Parathyroid adenoma (tissue), 2 donors: Measurements from ENCODE around the gene MEX3A.

Experiments
- H2AFZ ChIP-seq: fragments of 300-600 bp; sonication (generic); one replicate; pipeline ENCODE4 v1.7.0; 2017; ENCODE audit warnings: antibody characterized with exemption, mild to moderate bottlenecking
- H3K27ac ChIP-seq: fragments of 300-600 bp; sonication (generic); one replicate; pipeline ENCODE4 v1.7.0; 2017
- H3K27me3 ChIP-seq: fragments of 300-600 bp; sonication (generic); one replicate; pipeline ENCODE4 v1.7.0; 2017; ENCODE audit warnings: low read length; ENCODE audit not compliant: control insufficient read depth, insufficient read depth
- H3K36me3 ChIP-seq: fragments of 300-600 bp; sonication (generic); one replicate; pipeline ENCODE4 v1.7.0; 2017; ENCODE audit warnings: low read length; ENCODE audit not compliant: control insufficient read depth, insufficient read depth
- H3K4me1 ChIP-seq: fragments of 300-600 bp; sonication (generic); one replicate; pipeline ENCODE4 v1.7.0; 2017; ENCODE audit warnings: control low read depth
- H3K4me2 ChIP-seq: fragments of 300-600 bp; sonication (generic); one replicate; pipeline ENCODE4 v1.7.0; 2017; ENCODE audit warnings: low read length
- H3K4me3 ChIP-seq: fragments of 300-600 bp; sonication (generic); one replicate; pipeline ENCODE4 v1.7.0; 2017; ENCODE audit warnings: low read depth, low read length
- H3K79me2 ChIP-seq: fragments of 300-600 bp; sonication (generic); one replicate; pipeline ENCODE4 v1.7.0; 2017; ENCODE audit warnings: control low read depth
- H3K9ac ChIP-seq: fragments of 300-600 bp; sonication (generic); one replicate; pipeline ENCODE4 v1.7.0; 2017; ENCODE audit warnings: mild to moderate bottlenecking
- H3K9me3 ChIP-seq: fragments of 300-600 bp; sonication (generic); one replicate; pipeline ENCODE4 v1.7.0; 2017; ENCODE audit warnings: low read length; ENCODE audit not compliant: control insufficient read depth
- TF ChIP-seq, protein P1 (sequence below): fragments of 300-600 bp; sonication (generic); IDR thresholded peaks from one replicate; pipeline ENCODE4 v1.7.0; 2017; ENCODE audit warnings: antibody characterized with exemption, mild to moderate bottlenecking
- donor health status: primary hyperparathyroidism.

The MEX3A gene

DNA sequence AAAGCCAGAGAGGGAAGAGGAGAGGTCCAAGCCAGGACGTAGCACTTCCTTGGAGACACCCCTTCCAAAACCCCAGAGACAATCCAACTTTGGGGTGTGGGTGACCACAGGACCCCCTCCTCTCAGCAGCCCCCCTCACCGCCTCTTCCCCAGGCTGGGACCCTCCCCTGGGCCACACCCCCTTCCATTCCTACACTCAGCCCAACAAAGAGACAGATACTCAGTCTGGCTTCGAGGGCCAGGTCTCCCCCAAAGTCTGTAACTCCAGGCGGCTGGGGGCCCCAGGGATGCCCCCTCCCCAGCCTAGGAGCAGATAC is 1.4 kb downstream of the MEX3A start:
- Histone ChIP-seq H2AFZ (no peak overlapping the region), H3K9me3 (no peaks in the 10 kb centered on the region), H3K36me3 (no peaks in the 10 kb centered on the region), H3K9ac (no peak overlapping the region), H3K4me1 (no peaks in the 10 kb centered on the region), H3K79me2 (no peaks in the 10 kb centered on the region), H3K27ac (no peak overlapping the region), H3K4me3 (no peak overlapping the region), H3K4me2 (no peak overlapping the region), H3K27me3 (no peaks in the 10 kb centered on the region)
- TF ChIP-seq, protein P1, sequence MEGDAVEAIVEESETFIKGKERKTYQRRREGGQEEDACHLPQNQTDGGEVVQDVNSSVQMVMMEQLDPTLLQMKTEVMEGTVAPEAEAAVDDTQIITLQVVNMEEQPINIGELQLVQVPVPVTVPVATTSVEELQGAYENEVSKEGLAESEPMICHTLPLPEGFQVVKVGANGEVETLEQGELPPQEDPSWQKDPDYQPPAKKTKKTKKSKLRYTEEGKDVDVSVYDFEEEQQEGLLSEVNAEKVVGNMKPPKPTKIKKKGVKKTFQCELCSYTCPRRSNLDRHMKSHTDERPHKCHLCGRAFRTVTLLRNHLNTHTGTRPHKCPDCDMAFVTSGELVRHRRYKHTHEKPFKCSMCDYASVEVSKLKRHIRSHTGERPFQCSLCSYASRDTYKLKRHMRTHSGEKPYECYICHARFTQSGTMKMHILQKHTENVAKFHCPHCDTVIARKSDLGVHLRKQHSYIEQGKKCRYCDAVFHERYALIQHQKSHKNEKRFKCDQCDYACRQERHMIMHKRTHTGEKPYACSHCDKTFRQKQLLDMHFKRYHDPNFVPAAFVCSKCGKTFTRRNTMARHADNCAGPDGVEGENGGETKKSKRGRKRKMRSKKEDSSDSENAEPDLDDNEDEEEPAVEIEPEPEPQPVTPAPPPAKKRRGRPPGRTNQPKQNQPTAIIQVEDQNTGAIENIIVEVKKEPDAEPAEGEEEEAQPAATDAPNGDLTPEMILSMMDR = no peak

DNA sequence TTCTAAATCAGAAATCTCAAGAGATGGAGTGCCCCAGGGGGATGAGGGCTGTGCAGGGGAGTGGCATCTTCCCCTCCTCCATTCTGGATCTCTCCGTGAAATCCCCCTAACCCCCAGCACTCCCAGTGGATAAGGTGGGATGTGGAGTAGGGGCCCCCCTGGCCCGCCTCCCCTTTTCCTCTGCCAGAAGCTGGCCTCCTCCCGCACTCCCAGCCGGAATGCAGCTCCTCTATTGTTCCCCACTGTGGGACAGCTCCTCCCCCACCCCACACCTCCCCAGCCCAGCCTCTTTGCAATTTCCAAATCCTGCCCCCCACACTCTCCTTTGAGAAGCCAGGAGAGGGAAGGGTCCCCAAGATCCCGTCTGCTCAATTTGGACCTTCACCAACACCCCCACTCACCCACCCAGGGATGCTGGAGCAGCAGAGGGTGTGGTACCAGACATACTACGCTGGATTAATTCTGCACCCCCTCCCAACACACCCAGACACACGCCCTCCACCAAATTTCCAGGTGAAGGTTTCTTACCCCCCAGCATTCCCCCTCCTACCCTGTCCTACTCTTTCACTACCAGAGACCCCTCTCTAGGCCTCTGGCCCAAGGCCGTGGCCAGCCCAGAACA is 1.9 kb downstream of the MEX3A start:
- H3K27me3 ChIP-seq = no peaks in the 10 kb centered on the region
- no peaks in the 10 kb centered on the region for H3K9me3 ChIP-seq
- H3K79me2 ChIP-seq = no peaks in the 10 kb centered on the region
- TF ChIP-seq, protein P1 = no peak
- H3K9ac ChIP-seq = no peak overlapping the region
- H3K4me2 ChIP-seq = no peak overlapping the region
- H3K4me3 ChIP-seq = no peak overlapping the region
- H3K27ac ChIP-seq = no peak overlapping the region
- H3K36me3 ChIP-seq = no peaks in the 10 kb centered on the region
- no peaks in the 10 kb centered on the region for H3K4me1 ChIP-seq
- H2AFZ ChIP-seq = no peak overlapping the region

DNA sequence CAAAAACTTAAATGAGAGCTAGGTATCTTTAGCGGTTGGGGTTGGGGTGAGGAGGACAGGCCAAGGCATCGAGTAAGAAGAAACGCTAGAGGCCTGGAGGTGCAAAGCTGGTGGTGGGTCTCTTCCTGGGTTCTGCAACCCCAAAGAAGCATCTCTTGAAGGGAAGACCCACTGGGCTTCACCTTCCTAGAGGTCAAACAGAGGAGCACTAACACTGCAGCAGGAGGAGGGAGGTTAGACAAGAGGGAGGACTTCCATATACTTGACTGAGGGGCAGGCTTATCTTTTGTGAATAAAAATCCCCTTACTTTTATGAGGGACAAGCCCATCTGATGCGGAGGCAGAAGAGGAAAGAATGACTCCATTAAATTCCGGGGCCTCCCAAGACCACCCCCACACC is 2.5 kb downstream of the MEX3A start:
- no peaks in the 10 kb centered on the region for H3K4me1 ChIP-seq
- H3K4me3 ChIP-seq = no peak overlapping the region
- no peaks in the 10 kb centered on the region for H3K36me3 ChIP-seq
- no peak overlapping the region for H3K9ac ChIP-seq
- TF ChIP-seq, protein P1 = no peak
- no peak overlapping the region for H3K27ac ChIP-seq
- H3K4me2 ChIP-seq = no peak overlapping the region
- no peaks in the 10 kb centered on the region for H3K9me3 ChIP-seq
- H3K79me2 ChIP-seq = no peaks in the 10 kb centered on the region
- H3K27me3 ChIP-seq = no peaks in the 10 kb centered on the region
- H2AFZ ChIP-seq = no peak overlapping the region

GRCh38 chr1:156078728-156079127 is 3.5 kb downstream of the MEX3A start:
- Histone ChIP-seq H3K79me2 (no peaks in the 10 kb centered on the region), H3K27me3 (no peaks in the 10 kb centered on the region), H3K27ac (no peak overlapping the region), H3K4me2 (no peak overlapping the region), H3K4me1 (no peaks in the 10 kb centered on the region), H3K36me3 (no peaks in the 10 kb centered on the region), H3K9ac (no peak overlapping the region), H3K9me3 (no peaks in the 10 kb centered on the region), H2AFZ (no peak overlapping the region), H3K4me3 (no peak overlapping the region)
- TF ChIP-seq, protein P1 = no peak

DNA sequence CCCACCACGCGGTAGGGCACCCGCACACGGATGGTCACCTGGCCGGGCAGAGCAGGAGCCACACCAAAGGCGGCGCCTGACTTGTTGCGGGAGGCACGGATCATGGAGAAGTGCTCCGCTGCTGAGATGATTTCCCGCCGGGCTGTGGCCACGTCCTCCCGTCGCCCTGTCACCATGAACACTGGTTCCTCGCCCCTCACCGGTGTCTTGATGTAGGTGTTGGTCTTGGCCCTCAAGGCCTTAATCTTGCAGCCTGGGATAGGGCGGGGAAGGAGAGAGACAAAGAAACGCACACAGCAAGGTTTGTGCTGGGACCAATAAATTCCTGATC is 4.9 kb downstream of the MEX3A start:
- H3K27me3 ChIP-seq = no peaks in the 10 kb centered on the region
- H3K79me2 ChIP-seq = no peaks in the 10 kb centered on the region
- H3K9me3 ChIP-seq = no peaks in the 10 kb centered on the region
- no peak overlapping the region for H2AFZ ChIP-seq
- no peak overlapping the region for H3K9ac ChIP-seq
- H3K4me3 ChIP-seq = no peak overlapping the region
- H3K4me2 ChIP-seq = no peak overlapping the region
- TF ChIP-seq, protein P1 = no peak
- H3K36me3 ChIP-seq = no peaks in the 10 kb centered on the region
- H3K27ac ChIP-seq = no peak overlapping the region
- H3K4me1 ChIP-seq = no peaks in the 10 kb centered on the region
